B cell (primary cell): Measurements from ENCODE around the gene IL36RN. TPM values are rescaled to one million over a fixed set of nuclear protein-coding genes. Genes with fewer than 3 reads are reported as not detected.
"Not testable (repeated sequence)": the region's sequence is repeated elsewhere in the genome, so short reads cannot be mapped to it uniquely, and the experiment has no call there.

Experiments used
- ATAC-seq: fragments of 200-7000 bp; cut with Tn5 transposase; one replicate; pipeline ENCODE4 v1.10.0; 2021; ENCODE audit warnings: low read depth, mild to moderate bottlenecking, moderate number of reproducible peaks, moderate library complexity
- CTCF ChIA-PET: fragments of 350-600 bp; sonication (Branson Sonifier 250); formaldehyde crosslinking; loops from one replicate; lab custom pipeline; 2021; ENCODE audit warnings: antibody characterized with exemption, inconsistent platforms; lab: Charles Lee
- POLR2A ChIA-PET: fragments of 350-600 bp; sonication (Branson Sonifier 250); formaldehyde crosslinking; loops from one replicate; lab custom pipeline; 2021; ENCODE audit warnings: antibody characterized with exemption; lab: Charles Lee
- DNase-seq: peaks from one replicate; pipeline ENCODE4 v3.0.0; 2013
- H2AFZ ChIP-seq: 2 replicates; pipeline ENCODE4 v1.6.1; 2012; ENCODE audit warnings: mild to moderate bottlenecking, low read depth, low read length; ENCODE audit not compliant: insufficient read depth, poor library complexity, severe bottlenecking
- H3K27ac ChIP-seq, 2 donors: 1 replicate in 1 of 2; 2 replicates in 1 of 2; pipeline ENCODE4 v1.5.1; 2012 to 2013; ENCODE audit warnings: low read length in 2 of 2, mild to moderate bottlenecking in 2 of 2, moderate library complexity in 1 of 2
- H3K27me3 ChIP-seq, 4 experiments: fragments of 200-600 bp in 1 of 4; sonication (generic) in 1 of 4; replicated peaks in 1 of 4; 1 replicate in 2 of 4; 2 replicates in 2 of 4; pipeline versions ENCODE4 v1.6.1 to v1.7.0; 2013 to 2016; ENCODE audit warnings: low read length in 3 of 4, mild to moderate bottlenecking in 2 of 4, mixed read lengths in 1 of 4, moderate library complexity in 1 of 4; ENCODE audit not compliant: insufficient read depth in 4 of 4, control insufficient read depth in 3 of 4; ENCODE audit errors: control extremely low read depth in 1 of 4
- H3K36me3 ChIP-seq, 2 experiments: replicated peaks in 1 of 2; 1 replicate in 1 of 2; 2 replicates in 1 of 2; pipeline versions ENCODE4 v1.6.1 to v1.7.1; 2013; ENCODE audit warnings: low read length in 1 of 2; ENCODE audit not compliant: insufficient read depth in 2 of 2, control insufficient read depth in 1 of 2; ENCODE audit errors: control extremely low read depth in 1 of 2, extremely low read depth in 1 of 2
- H3K4me1 ChIP-seq, 2 donors: fragments of 200-600 bp in 1 of 2; sonication (generic) in 1 of 2; 1 replicate in 1 of 2; 2 replicates in 1 of 2; pipeline versions ENCODE4 v1.5.1 to v1.6.1; 2013 to 2017; ENCODE audit warnings: low read length in 2 of 2; ENCODE audit not compliant: control insufficient read depth in 2 of 2, insufficient read depth in 2 of 2
- H3K4me2 ChIP-seq: replicated peaks from 2 replicates; pipeline ENCODE3; 2012; ENCODE audit warnings: mild to moderate bottlenecking, low read depth, low read length; ENCODE audit not compliant: poor library complexity, severe bottlenecking
- H3K4me3 ChIP-seq, 5 experiments: fragments of 200-600 bp in 1 of 5; sonication (generic) in 1 of 5; 1 replicate in 3 of 5; 2 replicates in 2 of 5; pipeline versions ENCODE4 v1.5.1 to v1.7.0; 2011 to 2016; ENCODE audit warnings: low read length in 4 of 5, mild to moderate bottlenecking in 4 of 5, low read depth in 2 of 5, control low read depth in 1 of 5, moderate library complexity in 1 of 5; ENCODE audit not compliant: insufficient read depth in 1 of 5; ENCODE audit errors: control extremely low read depth in 1 of 5, extremely low read depth in 1 of 5
- H3K79me2 ChIP-seq: fragments of 200-600 bp; sonication (generic); one replicate; pipeline ENCODE4 v1.6.0; 2016; ENCODE audit warnings: low read length; ENCODE audit not compliant: control insufficient read depth, insufficient read depth
- H3K9ac ChIP-seq: fragments of 200-600 bp; sonication (generic); 2 replicates; pipeline ENCODE4 v1.6.1; 2017; ENCODE audit warnings: mild to moderate bottlenecking, low read length, moderate library complexity
- H3K9me3 ChIP-seq, 3 donors: one replicate each; pipeline versions ENCODE4 v1.6.1 to v1.7.1; 2013; ENCODE audit warnings: low read length in 2 of 3; ENCODE audit not compliant: control insufficient read depth in 2 of 3, insufficient read depth in 1 of 3; ENCODE audit errors: control extremely low read depth in 1 of 3
- H4K20me1 ChIP-seq: 2 replicates; pipeline ENCODE4 v1.6.0; 2012; ENCODE audit warnings: mild to moderate bottlenecking, low read length; ENCODE audit not compliant: insufficient read depth, control insufficient read depth, poor library complexity, severe bottlenecking
- H3K27ac Mint-ChIP-seq: one replicate; pipeline ENCODE4 v1.8.0; 2021; ENCODE audit warnings: mixed read lengths
- H3K27me3 Mint-ChIP-seq: one replicate; pipeline ENCODE4 v1.8.0; 2021; ENCODE audit warnings: mixed read lengths
- H3K4me1 Mint-ChIP-seq: one replicate; pipeline ENCODE4 v1.8.0; 2021; ENCODE audit warnings: mixed read lengths
- H3K4me3 Mint-ChIP-seq: one replicate; pipeline ENCODE4 v1.8.0; 2021; ENCODE audit warnings: mixed read lengths
- H3K9me3 Mint-ChIP-seq: one replicate; pipeline ENCODE4 v1.8.0; 2022; ENCODE audit warnings: mixed read lengths; ENCODE audit not compliant: insufficient read depth
- EZH2 ChIP-seq: IDR thresholded peaks from 2 replicates; pipeline ENCODE4 v1.6.1; 2012; ENCODE audit warnings: borderline replicate concordance, low read depth, mild to moderate bottlenecking, moderate library complexity, low read length; ENCODE audit not compliant: insufficient read depth, poor library complexity, severe bottlenecking
- WGBS: methylation state at CpG from one replicate; pipeline ENCODE4 v1.1.5; 2013; ENCODE audit warnings: missing lambda C conversion rate; ENCODE audit not compliant: insufficient coverage; 5-methylcytosine and 5-hydroxymethylcytosine counted together
- intact Hi-C: fragments of 100-400 bp; cut with micrococcal nuclease; formaldehyde crosslinking; loops from one replicate; pipeline ENCODE4 v1.10.0; 2022
- polyA plus RNA-seq: library from polyadenylated mRNA; depleted of rRNA; stranded (reverse); fragments of >200 nt; gene quantifications from 2 replicates; pipeline ENCODE4 v1.2.3, GENCODE V29; 2012
- total RNA-seq, 2 donors: library from RNA; stranded (reverse); fragments of 120-200 nt in 1 of 2; gene quantifications; 1 replicate in 1 of 2; 2 replicates in 1 of 2; pipeline versions ENCODE4 v1.2.3 to v1.2.4, GENCODE V29; 2013 to 2022
- TF ChIP-seq, protein P1 (sequence below): fragments of 200-600 bp; IDR thresholded peaks from one replicate; pipeline ENCODE4 v1.8.0; 2022; ENCODE audit warnings: antibody characterized with exemption, mild to moderate bottlenecking

Gene IL36RN
- total and polyA plus RNA-seq, 2 donors (not counting 1 experiment from before 2014, with no cell fraction given), result not detected

DNA sequence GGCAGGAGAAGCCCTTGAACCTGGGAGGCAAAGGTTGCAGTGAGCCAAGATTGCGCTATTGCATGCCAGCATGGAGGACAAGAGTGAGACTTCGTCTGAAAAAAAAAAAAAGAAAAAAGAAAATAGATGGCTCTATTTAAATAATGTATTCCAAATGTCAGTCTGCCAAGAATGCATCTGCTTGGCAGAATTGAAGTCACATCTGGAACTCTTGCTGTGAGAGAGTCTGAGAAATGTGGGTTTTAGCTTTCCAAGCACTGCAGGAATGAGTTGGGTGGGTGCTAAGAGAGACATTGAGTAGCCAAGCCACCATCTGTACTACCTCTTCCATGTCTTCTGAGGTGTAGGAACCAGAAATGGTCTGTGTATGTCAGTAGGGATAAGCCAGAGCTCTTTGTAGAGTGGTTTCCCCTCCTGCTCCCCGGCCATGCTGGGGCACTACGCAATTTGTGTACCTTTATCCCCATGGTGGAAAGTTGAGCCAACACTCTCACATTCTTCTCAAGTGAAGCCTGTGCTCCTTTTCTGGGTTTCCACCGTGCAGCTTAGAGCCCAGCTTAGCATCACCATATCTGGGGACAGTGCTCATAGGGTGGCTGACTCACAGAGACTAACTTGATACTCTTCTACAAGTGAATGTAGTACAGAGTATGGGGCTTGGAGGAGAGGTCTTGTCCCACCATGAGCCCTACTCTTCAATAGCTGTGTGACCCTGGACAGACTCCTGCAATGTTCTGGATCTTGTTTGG lies 34.0 kb downstream of the IL36RN start:
- Histone ChIP-seq H3K36me3 (no peaks in the 10 kb centered on the region), H3K4me1 (peaks cover 12 to 23% of the 10 kb centered on the region in 2 donors), H3K9ac (no peak overlapping the region), H3K27ac (no peak overlapping the region), H3K27me3 (no peaks in the 10 kb centered on the region), H2AFZ (no peak overlapping the region), H3K4me2 (no peak overlapping the region), H3K9me3 (no peaks in the 10 kb centered on the region), H3K79me2 (no peaks in the 10 kb centered on the region), H4K20me1 (no peaks in the 10 kb centered on the region), H3K4me3 (no peak overlapping the region)
- ChIA-PET CTCF (interaction anchor here (1.2 kb wide), 1 partner anchor 13 kb away, joined by 3 read pairs; no protein-coding TSS in a partner anchor), POLR2A (no interaction called here)
- intact Hi-C loops, result no loop called here
- Mint-ChIP-seq H3K4me1 (peaks cover 8% of the 10 kb centered on the region), H3K4me3 (no peak overlapping the region), H3K27ac (no peak overlapping the region), H3K27me3 (peaks cover 10% of the 10 kb centered on the region), H3K9me3 (peaks cover 5% of the 10 kb centered on the region)
- ATAC-seq (no peak), DNase-seq (no peak)
- TF ChIP-seq, protein P1, sequence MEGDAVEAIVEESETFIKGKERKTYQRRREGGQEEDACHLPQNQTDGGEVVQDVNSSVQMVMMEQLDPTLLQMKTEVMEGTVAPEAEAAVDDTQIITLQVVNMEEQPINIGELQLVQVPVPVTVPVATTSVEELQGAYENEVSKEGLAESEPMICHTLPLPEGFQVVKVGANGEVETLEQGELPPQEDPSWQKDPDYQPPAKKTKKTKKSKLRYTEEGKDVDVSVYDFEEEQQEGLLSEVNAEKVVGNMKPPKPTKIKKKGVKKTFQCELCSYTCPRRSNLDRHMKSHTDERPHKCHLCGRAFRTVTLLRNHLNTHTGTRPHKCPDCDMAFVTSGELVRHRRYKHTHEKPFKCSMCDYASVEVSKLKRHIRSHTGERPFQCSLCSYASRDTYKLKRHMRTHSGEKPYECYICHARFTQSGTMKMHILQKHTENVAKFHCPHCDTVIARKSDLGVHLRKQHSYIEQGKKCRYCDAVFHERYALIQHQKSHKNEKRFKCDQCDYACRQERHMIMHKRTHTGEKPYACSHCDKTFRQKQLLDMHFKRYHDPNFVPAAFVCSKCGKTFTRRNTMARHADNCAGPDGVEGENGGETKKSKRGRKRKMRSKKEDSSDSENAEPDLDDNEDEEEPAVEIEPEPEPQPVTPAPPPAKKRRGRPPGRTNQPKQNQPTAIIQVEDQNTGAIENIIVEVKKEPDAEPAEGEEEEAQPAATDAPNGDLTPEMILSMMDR, result no peak
- TF ChIP-seq EZH2, result no peak
- 90% methylated on average over 2 of the region's 5 CpGs for WGBS

DNA sequence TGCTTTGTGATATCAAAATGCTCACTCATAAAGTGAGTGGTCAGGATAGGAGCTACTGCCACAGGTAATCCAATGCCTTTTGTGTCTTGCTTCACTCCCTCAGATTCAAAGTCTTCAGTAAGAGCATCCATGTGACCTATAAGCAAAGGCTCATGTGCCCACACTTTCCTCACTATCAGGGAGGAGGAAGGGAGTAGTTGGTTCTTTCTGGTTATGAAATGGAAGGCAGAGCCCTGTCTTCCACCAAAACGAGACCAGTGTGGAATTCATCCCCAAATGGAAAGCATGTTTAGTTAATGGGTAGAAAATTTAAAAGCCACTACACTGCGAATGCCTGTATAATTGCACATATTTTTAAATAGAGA lies 34.6 kb downstream of the IL36RN start:
- POLR2A ChIA-PET, result no interaction called here
- Histone ChIP-seq H3K36me3 (no peaks in the 10 kb centered on the region), H3K9me3 (no peaks in the 10 kb centered on the region), H3K4me2 (no peak overlapping the region), H4K20me1 (no peaks in the 10 kb centered on the region), H3K79me2 (no peaks in the 10 kb centered on the region), H3K9ac (no peak overlapping the region), H3K27me3 (no peaks in the 10 kb centered on the region), H2AFZ (no peak overlapping the region), H3K27ac (no peak overlapping the region), H3K4me3 (no peak overlapping the region), H3K4me1 (peaks cover 17 to 25% of the 10 kb centered on the region in 2 donors)
- no peak for DNase-seq
- ATAC-seq, result no peak
- no peak for TF ChIP-seq EZH2
- TF ChIP-seq, protein P1, result no peak
- intact Hi-C loops, result no loop called here
- H3K4me3 Mint-ChIP-seq, result no peak overlapping the region
- CTCF ChIA-PET, result interaction anchor here (1.2 kb wide), 1 partner anchor 13 kb away, joined by 3 read pairs; no protein-coding TSS in a partner anchor
- peaks cover 10% of the 10 kb centered on the region for H3K27me3 Mint-ChIP-seq
- peaks cover 13% of the 10 kb centered on the region for H3K4me1 Mint-ChIP-seq
- H3K9me3 Mint-ChIP-seq, result peaks cover 5% of the 10 kb centered on the region
- no CpG with 5 or more reads among the region's 2 CpGs for WGBS
- no peak overlapping the region for H3K27ac Mint-ChIP-seq

DNA sequence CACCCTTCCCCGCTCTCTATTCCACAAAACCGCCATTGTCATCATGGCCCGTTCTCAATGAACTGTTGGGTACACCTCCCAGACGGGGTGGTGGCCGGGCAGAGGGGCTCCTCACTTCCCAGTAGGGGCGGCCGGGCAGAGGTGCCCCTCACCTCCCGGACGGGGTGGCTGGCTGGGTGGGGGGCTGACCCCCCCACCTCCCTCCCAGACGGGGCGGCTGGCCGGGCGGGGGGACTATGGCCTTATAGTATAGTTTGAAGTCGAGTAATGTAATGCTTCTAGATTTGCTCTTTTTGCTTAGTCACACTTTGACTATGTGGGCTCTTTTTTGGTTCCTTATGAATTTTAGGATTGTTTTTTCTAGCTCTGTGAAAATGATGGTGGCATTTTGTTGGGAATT lies 37.3 kb downstream of the IL36RN start:
- H2AFZ ChIP-seq, H3K9me3 ChIP-seq, H4K20me1 ChIP-seq, CTCF ChIA-PET, H3K9me3 Mint-ChIP-seq, intact Hi-C loops, H3K4me3 Mint-ChIP-seq, H3K36me3 ChIP-seq, DNase-seq, H3K27ac Mint-ChIP-seq, H3K9ac ChIP-seq, POLR2A ChIA-PET, H3K79me2 ChIP-seq, H3K27me3 ChIP-seq, H3K4me3 ChIP-seq, H3K27ac ChIP-seq, H3K4me2 ChIP-seq, ATAC-seq: not testable (repeated sequence)
- peaks cover 7 to 11% of the 10 kb centered on the region in 2 donors for H3K4me1 ChIP-seq
- Mint-ChIP-seq H3K4me1 (peaks cover 13% of the 10 kb centered on the region), H3K27me3 (peaks cover 13% of the 10 kb centered on the region)
- WGBS, result 100% methylated on average over 2 of the region's 14 CpGs
